ENCODE measurements around the gene DUSP10. TPM values are rescaled to one million over a fixed set of nuclear protein-coding genes. Genes with fewer than 3 reads are reported as not detected.

The DUSP10 gene
- polyA plus RNA-seq, 1 donor from 2014 or later: 2.0 TPM

DNA sequence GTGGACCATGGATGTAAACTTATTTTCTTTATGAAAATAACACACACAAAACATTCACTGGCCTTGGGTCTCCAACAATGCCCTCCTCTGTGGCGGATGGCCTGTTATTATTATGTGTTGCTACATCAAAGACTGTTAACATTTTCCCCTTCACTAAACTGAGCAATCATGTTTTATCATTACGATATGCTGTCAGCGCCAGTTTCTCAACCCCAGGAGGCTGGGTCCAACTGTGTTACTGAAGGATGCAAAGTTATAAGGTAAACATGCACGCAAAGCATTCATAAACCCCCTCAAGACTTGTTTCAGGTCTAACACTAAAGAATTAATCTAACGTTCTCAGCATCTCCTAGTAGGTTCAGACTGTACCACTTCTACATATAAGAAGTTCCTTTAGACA is 6.0 kb upstream of the DUSP10 start:
- no peak overlapping the region for H3K4me3 ChIP-seq (ENCODE audit: low read length)
- no peak overlapping the region for H2AFZ ChIP-seq (ENCODE audit: low read depth, low read length)
- H3K36me3 ChIP-seq (ENCODE audit: insufficient read depth, low read length): no peaks in the 10 kb centered on the region
- peaks cover 8% of the 10 kb centered on the region for H3K27me3 ChIP-seq (ENCODE audit: insufficient read depth, low read depth, low read length)
- H3F3A ChIP-seq (ENCODE audit: insufficient read depth, low read length, poor library complexity, severe bottlenecking): no peaks in the 10 kb centered on the region
- H3K9ac ChIP-seq (ENCODE audit: low read length): no peak overlapping the region
- no peaks in the 10 kb centered on the region for H4K20me1 ChIP-seq (ENCODE audit: insufficient read depth)
- no peaks in the 10 kb centered on the region for H3K9me3 ChIP-seq (ENCODE audit: low read length)
- TF ChIP-seq TAF1 (IDR thresholded peaks at IDR 0.05; ENCODE audit: low read depth) (no peak), RAD21 (conservative IDR thresholded peaks at IDR 0.05) (no peak), POLR2AphosphoS5 (IDR thresholded peaks at IDR 0.05) (no peak), EP300 (conservative IDR thresholded peaks at IDR 0.05; ENCODE audit: poor library complexity, severe bottlenecking) (no peak), SMC3 (conservative IDR thresholded peaks at IDR 0.05; ENCODE audit: poor library complexity) (no peak), MXI1 (conservative IDR thresholded peaks at IDR 0.05; ENCODE audit: poor library complexity, severe bottlenecking) (no peak), EZH2 (IDR thresholded peaks at IDR 0.05; ENCODE audit: borderline replicate concordance, insufficient read depth, low read length, poor library complexity, severe bottlenecking) (no peak)
- TF ChIP-seq, protein P1, sequence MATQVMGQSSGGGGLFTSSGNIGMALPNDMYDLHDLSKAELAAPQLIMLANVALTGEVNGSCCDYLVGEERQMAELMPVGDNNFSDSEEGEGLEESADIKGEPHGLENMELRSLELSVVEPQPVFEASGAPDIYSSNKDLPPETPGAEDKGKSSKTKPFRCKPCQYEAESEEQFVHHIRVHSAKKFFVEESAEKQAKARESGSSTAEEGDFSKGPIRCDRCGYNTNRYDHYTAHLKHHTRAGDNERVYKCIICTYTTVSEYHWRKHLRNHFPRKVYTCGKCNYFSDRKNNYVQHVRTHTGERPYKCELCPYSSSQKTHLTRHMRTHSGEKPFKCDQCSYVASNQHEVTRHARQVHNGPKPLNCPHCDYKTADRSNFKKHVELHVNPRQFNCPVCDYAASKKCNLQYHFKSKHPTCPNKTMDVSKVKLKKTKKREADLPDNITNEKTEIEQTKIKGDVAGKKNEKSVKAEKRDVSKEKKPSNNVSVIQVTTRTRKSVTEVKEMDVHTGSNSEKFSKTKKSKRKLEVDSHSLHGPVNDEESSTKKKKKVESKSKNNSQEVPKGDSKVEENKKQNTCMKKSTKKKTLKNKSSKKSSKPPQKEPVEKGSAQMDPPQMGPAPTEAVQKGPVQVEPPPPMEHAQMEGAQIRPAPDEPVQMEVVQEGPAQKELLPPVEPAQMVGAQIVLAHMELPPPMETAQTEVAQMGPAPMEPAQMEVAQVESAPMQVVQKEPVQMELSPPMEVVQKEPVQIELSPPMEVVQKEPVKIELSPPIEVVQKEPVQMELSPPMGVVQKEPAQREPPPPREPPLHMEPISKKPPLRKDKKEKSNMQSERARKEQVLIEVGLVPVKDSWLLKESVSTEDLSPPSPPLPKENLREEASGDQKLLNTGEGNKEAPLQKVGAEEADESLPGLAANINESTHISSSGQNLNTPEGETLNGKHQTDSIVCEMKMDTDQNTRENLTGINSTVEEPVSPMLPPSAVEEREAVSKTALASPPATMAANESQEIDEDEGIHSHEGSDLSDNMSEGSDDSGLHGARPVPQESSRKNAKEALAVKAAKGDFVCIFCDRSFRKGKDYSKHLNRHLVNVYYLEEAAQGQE (IDR thresholded peaks at IDR 0.05; ENCODE audit: borderline replicate concordance): no peak
- TF ChIP-seq, protein P2, sequence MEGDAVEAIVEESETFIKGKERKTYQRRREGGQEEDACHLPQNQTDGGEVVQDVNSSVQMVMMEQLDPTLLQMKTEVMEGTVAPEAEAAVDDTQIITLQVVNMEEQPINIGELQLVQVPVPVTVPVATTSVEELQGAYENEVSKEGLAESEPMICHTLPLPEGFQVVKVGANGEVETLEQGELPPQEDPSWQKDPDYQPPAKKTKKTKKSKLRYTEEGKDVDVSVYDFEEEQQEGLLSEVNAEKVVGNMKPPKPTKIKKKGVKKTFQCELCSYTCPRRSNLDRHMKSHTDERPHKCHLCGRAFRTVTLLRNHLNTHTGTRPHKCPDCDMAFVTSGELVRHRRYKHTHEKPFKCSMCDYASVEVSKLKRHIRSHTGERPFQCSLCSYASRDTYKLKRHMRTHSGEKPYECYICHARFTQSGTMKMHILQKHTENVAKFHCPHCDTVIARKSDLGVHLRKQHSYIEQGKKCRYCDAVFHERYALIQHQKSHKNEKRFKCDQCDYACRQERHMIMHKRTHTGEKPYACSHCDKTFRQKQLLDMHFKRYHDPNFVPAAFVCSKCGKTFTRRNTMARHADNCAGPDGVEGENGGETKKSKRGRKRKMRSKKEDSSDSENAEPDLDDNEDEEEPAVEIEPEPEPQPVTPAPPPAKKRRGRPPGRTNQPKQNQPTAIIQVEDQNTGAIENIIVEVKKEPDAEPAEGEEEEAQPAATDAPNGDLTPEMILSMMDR (IDR thresholded peaks at IDR 0.05; ENCODE audit: poor library complexity, severe bottlenecking): no peak
- no peak overlapping the region for H3K4me2 ChIP-seq (ENCODE audit: low read length)
- H3K27ac ChIP-seq (ENCODE audit: low read length): no peak overlapping the region
- H3K79me2 ChIP-seq (replicated peaks; ENCODE audit: insufficient read depth, low read length): no peaks in the 10 kb centered on the region
- H3K9me2 ChIP-seq (ENCODE audit: insufficient read depth, low read length): no peaks in the 10 kb centered on the region

DNA sequence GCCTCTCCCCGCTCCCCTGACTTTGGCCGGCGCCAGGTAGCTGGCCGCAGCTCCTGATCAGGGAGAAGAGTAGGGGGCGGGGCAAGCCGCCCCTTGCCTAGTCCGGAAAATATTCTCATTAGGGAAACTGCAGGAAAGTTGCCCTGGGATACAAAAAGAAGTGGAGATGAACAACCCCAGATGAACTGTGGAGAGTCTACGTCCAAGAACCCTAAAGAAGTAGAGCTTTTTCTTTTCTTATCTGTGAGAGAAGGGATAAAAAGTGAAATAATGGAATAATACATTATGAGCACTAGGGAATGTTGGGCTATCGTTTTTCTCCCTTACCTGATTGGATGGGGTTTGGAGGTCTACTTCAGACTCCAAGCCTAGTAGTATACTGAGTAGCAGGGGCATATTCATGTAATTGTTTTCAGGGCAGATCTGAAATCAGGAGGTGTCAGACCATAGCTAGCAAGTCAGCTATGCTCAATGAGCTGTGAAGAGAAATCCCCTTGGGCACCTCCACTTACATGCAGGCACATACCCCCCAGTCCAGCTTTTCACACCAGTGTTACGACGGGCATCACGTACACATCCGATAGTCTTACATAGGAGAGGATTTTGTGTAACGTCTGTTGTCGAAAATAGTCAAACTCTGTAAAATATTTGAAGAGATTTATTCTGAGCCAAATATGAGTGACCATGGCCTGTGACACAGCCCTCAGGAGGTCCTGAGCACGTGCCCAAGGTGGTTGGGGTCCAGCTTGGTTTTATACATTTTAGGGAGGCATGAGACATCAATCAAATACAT is 1.7 kb upstream of the DUSP10 start:
- no peak overlapping the region for H3K27ac ChIP-seq (ENCODE audit: low read length)
- H3K27me3 ChIP-seq (ENCODE audit: insufficient read depth, low read depth, low read length): peaks cover 8% of the 10 kb centered on the region
- no peak for TF ChIP-seq MXI1 (conservative IDR thresholded peaks at IDR 0.05; ENCODE audit: poor library complexity, severe bottlenecking)
- no peak for TF ChIP-seq POLR2AphosphoS5 (IDR thresholded peaks at IDR 0.05)
- no peak for TF ChIP-seq RAD21 (conservative IDR thresholded peaks at IDR 0.05)
- TF ChIP-seq, protein P1 (IDR thresholded peaks at IDR 0.05; ENCODE audit: borderline replicate concordance): no peak
- TF ChIP-seq, protein P2 (IDR thresholded peaks at IDR 0.05; ENCODE audit: poor library complexity, severe bottlenecking): no peak
- TF ChIP-seq SMC3 (conservative IDR thresholded peaks at IDR 0.05; ENCODE audit: poor library complexity): no peak
- TF ChIP-seq TAF1 (IDR thresholded peaks at IDR 0.05; ENCODE audit: low read depth): no peak
- no peak for TF ChIP-seq EP300 (conservative IDR thresholded peaks at IDR 0.05; ENCODE audit: poor library complexity, severe bottlenecking)
- TF ChIP-seq EZH2 (IDR thresholded peaks at IDR 0.05; ENCODE audit: borderline replicate concordance, insufficient read depth, low read length, poor library complexity, severe bottlenecking): no peak
- H2AFZ ChIP-seq (ENCODE audit: low read depth, low read length): no peak overlapping the region
- H3K4me2 ChIP-seq (ENCODE audit: low read length): no peak overlapping the region
- peak overlapping the region; percentile 67 for H3K9ac ChIP-seq (ENCODE audit: low read length)
- no peaks in the 10 kb centered on the region for H3K36me3 ChIP-seq (ENCODE audit: insufficient read depth, low read length)
- no peaks in the 10 kb centered on the region for H3K9me3 ChIP-seq (ENCODE audit: low read length)
- H3K4me3 ChIP-seq (ENCODE audit: low read length): peak overlapping the region; percentile 91
- H4K20me1 ChIP-seq (ENCODE audit: insufficient read depth): no peaks in the 10 kb centered on the region
- no peaks in the 10 kb centered on the region for H3K9me2 ChIP-seq (ENCODE audit: insufficient read depth, low read length)
- peaks cover 5% of the 10 kb centered on the region for H3K79me2 ChIP-seq (replicated peaks; ENCODE audit: insufficient read depth, low read length)
- peaks cover 13% of the 10 kb centered on the region for H3F3A ChIP-seq (ENCODE audit: insufficient read depth, low read length, poor library complexity, severe bottlenecking)
